Right lung (tissue), 5 donors: ENCODE measurements around the gene EYS. TPM values are rescaled to one million over a fixed set of nuclear protein-coding genes. Genes with fewer than 3 reads are reported as not detected.
"Not testable (repeated sequence)": the region's sequence is repeated elsewhere in the genome, so short reads cannot be mapped to it uniquely, and the experiment has no call there.

Experiments
- DNase-seq, 2 donors: peaks; one replicate each; pipeline ENCODE4 v3.0.0-alpha.2; 2013
- polyA plus RNA-seq, 5 donors: library from polyadenylated mRNA; unstranded; fragments of 120-200 nt; gene quantifications; one replicate each; pipeline versions ENCODE4 v1.2.1 to v1.2.3, GENCODE V29; 2013; ENCODE audit warnings: inconsistent platforms in 1 of 5, low replicate concordance in 1 of 5; ENCODE audit not compliant: insufficient read length in 5 of 5, insufficient read depth in 1 of 5

The EYS gene
- polyA plus RNA-seq, 5 donors = 0.28 to 0.72 (median 0.54) TPM

DNA sequence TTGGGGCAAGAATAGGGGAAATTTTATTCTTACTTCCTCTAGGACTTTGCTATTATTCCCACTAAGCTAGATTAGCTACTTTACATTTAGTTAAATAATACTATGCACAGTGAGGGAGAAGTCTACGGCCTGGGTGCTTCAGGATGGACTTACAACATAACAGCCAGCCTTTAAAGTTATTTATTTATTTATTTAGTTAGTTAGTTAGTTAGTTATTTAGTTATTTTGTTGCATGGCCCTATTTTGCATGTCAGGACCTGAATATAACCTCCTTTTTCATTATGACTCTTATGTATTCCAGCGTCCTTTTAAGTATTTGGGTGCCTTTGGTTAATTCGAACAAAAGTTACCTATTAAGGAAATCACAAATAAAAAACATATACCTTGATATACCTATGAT, 238.7 kb downstream of the EYS start:
- DNase-seq = no peak

DNA sequence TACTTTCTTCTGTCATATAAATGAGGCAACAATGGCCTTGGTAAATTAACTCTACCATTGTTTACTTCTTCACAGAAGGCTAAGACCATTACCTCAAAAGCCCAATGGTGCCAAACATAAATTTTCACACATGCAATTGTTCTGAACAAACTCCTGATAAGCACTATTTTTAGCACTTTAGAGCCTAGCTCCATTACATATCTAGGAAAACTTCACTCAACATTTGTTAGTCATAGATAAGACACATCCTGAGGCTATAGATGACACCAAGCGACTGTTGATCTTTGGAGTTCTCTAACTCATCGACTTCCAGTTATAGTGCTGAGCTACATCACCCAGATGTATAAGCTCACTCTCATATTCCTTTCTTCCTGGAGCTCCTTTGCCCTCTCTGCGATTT, 245.9 kb downstream of the EYS start:
- no peak for DNase-seq

DNA sequence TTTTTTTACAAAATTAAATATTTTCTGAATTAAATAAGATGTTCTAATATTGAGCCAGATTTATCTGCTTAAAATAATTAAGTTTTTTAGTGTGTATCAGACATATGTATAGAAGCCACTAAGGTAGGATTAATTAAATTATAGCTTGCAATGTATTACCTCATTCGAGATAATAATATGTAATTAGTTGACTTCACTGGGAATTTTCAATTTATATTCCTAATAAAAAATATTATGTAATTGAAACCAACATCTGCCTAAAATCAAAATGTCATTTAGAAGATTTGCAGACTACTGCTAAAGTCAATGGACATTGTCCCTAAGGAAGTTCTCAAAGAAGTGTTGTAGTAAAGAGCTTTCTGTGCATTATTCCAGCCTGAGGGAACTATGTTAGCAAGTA, 254.7 kb downstream of the EYS start:
- no peak for DNase-seq

DNA sequence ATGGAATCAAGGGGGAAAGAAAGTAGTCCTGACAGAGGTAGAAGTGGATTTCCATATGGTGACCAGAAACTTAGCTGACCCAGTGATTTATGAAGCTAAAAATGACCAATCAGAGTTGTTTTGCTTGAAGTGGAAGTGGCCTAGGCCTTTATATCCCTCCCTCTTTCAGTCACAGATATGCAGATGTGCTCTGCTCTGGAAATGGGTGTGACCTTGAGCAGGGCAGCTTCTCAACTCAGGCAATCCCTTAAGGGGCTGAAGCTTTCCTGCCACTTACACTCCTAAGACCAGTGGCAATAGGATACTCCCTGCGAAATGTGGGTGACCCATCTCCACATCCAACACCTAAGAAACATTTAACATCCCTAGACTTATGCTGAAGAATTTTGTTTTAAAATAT, 256.6 kb downstream of the EYS start:
- DNase-seq = no peak

DNA sequence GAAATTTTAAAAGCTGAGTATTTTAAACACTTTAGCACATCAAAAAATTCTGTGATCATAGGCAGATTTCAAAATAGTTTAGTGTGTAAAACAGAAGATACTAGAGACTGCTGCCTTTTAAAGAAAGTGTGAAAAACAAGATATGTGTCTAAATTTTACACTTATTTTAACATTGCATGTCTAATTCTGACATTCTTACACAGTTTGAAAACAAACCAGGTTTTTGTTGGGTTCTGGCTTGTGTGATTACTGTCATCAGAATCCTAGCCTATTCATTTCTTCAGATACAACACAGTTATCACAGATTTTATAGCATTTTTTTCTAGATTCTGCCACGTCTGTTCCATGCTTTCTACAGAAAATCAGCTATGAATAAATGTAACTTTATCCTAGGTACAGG, 257.1 kb downstream of the EYS start:
- no peak for DNase-seq

DNA sequence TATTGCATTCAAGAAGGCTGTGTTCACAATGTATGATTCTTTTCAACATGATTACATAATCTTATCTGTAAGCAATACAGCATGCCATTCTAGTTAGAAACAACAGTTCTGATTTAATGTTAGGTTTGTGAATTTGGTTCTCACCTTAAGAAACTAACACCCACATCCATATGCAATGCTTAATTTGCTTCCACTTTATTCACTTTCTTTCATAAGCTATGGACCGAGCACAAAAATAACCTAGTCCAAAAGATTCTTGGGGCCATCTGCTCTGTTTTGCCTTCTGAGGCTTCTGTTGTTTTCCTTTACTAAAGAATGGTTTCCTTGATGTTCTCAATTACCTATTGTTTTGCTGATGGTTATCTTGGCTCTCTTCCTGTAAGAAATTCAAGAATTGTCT, 258.2 kb downstream of the EYS start:
- no peak for DNase-seq

DNA sequence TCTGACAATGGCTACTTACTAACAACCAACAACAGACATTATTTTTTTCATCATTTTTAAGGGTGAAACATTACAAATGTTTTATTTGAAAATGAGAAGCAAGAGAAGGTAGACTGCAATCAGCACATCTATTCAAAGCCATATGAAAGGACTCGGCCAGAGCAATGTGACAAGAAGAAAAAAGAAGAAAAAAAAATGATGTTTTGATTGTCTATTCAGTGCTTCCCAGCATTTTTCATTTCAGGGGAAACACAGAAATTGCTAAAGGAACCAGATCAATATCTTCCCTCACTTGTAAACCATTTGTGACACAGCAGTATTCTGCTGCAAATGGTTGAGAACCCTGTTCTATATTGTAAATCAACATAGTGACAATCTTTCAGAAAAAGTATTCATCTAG, 270.7 kb downstream of the EYS start:
- no peak for DNase-seq

DNA sequence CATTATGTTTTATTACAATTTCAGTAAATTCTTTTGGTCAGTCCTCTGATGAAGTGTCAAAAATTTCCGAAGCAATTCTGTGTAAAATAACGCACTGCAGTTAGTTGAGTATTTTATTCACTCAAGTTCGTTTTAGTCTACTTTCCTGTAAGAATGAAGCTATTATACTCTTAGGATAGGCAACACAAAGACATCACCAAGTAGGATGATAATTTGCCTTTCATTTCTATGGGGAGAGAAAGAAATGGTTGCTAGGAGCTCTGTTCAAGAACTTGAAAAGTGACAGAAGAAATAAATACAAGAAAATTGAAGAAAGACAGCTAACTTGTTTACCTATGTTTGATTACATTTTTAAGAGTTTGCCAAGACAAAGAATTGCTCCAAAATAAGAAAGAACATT, 290.4 kb downstream of the EYS start:
- no peak for DNase-seq

DNA sequence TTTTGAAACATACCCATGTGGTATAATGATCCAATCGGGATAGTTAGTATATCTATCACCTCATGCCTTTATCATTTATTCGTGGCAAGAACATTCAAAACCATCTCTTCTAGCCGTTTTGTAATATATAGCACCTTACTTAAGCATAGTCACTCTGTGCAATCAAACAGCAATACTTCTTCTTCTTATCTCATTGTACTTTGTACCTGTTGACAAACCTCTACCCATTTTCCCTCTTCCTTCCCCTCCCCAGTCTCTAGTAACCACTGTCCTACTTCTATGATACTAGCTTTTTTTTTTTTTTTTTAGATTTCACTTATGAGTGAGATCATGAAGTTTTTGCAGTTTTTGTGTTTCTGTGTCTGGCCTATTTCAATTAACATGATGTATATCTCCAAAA, 296.7 kb downstream of the EYS start:
- no peak for DNase-seq

DNA sequence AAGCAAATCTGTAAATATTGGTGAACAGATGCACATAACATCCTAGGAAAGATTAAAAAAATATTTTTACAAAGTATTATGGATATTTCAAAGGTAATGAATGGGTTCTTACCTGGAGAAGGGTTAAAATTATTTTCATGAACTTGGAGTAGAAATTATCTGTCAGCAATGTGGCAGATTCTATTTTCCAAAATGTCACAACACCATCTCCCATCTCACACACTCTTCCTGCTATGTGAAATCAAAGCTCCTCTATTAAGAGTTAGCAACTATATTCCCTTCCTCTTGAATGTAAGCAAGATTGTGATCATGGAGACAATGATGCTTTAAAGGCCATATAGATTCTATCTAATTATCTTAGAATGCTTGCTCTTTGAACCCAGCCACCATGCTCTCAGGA, 304.5 kb downstream of the EYS start:
- DNase-seq = no peak

DNA sequence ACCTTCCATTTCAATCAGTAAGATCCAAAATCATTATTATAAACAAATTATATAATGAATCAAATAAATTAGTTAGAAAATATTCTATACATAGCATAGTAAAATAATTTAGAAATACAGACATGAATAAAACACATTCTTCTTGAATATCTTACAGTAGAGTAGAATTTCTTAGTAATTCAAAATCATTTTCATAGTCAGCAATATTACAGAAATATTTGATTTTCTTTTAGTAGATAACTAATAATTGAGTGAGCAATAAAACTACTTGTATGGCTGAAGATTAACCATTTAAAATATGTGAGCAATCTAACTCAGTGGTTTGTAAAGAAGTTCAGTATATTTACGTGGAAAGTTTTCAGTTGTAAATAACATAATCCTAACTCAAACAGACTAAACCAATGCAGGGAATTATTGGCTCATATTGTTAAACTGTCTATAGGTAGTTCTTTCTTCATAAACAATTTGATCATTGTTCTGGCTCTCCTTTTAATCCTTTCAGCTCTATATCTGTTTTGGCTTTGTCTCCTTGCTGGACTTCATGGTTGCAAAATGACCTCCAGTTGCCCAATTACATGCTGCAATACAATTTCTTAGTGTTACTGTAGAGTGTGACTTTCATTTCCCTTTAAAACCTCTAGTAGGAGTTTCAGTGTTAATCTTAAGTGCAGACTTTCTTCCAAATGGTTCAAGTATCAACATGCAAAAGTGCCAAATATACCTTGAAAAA, 307.5 kb downstream of the EYS start:
- no peak for DNase-seq

DNA sequence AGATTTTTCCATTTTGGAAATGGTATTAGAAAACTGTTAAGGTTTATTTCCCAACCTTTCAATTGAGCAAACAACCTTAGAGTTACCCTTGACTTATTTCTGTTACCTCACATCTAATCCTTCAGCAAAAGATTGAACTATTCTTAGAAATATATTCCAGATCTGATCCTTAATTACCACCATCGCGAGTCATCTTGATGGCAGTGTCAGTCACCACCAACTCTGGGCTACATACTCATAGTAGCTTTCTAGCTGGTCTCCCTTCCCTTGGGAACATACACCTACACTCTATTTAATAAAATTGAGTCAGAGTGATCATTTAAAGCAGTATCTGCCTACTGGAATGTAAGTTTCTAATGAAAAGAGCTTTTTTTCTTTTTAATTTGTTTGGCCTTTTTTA, 308.2 kb downstream of the EYS start:
- no peak for DNase-seq

DNA sequence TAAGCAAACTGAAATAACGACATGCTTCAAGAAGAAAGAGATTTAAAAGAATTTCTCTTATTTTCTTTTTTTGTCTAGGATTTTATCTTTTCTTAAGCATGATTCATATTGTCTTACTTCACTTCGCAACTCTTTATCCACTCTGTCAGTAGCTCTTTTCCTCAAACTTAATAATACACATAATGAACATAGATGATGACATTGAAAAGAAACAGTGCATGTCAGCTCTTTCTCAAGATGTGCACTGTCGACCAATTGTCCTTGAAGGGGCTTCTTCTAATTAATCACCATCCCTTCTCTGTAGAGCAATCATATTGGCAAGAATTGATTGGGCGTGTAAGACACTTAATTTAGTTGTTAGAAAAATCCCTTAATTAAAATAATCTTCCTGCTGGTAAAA, 356.5 kb downstream of the EYS start:
- DNase-seq = no peak

DNA sequence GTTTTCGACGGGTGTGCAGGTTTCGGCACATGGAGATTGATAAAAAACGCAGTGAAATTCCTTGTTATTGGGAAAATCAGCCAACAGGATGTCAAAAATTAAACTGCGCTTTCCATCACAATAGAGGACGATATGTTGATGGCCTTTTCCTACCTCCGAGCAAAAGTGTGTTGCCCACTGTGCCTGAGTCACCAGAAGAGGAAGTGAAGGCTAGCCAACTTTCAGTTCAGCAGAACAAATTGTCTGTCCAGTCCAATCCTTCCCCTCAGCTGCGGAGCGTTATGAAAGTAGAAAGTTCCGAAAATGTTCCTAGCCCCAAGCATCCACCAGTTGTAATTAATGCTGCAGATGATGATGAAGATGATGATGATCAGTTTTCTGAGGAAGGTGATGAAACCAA, 404.4 kb downstream of the EYS start:
- not testable (repeated sequence) for DNase-seq

DNA sequence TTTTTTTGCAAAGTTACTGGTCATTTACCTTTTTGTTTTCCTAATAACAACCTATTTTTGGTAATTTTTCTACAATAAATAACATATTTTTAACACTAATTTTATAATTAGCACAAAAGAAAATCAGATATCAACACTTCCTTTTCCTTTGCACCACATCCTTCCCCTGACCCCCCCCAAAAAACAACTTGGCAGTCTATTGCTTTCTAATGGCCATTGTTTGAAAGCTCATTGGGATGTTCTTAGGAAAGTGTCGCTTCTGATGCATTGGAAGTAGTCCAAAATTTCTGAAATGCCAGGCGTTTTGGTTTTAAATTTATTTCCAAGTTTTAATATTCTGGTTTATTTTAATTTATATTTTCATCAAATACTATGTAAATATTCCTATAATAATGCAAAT, 407.8 kb downstream of the EYS start:
- DNase-seq = no peak

DNA sequence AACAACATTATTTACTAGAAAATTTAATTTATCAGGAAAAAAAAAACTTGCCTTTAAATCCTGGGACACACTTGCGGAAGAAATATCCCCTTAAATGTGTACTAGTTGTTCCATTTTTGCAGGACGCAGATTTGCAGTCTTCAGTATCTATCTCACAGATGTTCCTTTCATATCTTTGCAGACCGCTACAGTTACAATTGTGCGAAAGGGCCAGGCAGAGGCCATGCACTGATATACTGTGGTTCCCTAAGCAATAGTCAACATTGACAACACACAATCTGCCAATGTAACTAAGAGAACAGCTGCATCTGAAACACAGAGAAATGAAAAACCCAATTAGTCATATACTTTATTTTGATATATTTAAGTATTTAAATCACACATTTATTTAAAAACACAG, 411.2 kb downstream of the EYS start:
- DNase-seq = no peak

DNA sequence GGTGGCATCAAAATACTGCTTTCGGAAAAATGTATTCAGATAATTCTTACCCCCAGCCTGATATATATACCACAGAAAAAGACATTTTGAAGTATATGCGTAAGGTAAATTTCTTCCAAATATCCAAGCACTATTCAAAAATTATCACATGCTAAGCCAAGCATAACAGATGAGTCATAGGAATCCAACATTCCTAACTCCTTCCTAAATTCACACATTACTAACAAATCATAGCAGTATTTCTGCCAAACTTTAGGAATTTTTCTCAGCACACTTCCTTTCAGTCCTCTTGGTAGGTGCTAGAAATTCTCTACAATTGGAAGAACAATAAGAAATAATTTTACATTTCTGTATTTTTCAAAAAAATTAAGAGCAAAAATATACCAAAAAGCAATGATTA, 417.5 kb downstream of the EYS start:
- DNase-seq = no peak

DNA sequence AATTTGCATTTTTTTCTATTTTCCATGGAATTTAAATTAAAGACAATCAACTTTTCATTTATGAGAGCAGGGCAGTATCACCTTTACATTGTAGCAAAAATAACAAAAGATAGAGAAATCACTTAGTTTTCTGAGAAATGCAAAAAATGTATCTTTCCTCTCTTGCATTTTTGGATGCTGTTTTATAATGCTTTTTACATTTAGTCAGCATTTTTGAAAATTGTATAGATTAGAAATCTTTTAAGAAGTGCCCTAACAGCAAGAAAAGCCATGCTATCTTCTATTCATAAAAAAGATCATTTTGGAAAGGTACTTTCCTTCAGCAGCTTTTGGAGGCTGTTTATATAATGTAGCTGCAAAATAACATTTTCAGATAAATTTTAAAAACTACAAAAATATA, 421.8 kb downstream of the EYS start:
- no peak for DNase-seq

DNA sequence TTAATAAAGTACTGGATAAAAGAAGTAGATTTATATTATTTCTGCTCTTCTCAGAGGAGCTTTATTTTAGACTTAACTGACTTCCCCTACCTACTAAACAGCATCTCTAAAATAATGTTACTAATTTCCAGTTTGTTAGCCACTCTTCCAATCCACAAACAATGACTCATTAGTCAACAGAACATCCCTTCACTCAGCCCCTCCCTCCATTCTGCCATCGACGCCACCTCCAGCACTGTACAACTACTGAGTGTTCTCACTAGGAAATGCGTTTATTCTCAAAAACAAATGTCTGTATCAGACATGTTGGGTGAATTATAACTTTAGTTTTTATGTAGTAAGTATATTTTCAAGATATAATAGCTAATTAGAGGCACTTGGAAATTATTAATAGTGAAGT, 427.0 kb downstream of the EYS start:
- no peak for DNase-seq

DNA sequence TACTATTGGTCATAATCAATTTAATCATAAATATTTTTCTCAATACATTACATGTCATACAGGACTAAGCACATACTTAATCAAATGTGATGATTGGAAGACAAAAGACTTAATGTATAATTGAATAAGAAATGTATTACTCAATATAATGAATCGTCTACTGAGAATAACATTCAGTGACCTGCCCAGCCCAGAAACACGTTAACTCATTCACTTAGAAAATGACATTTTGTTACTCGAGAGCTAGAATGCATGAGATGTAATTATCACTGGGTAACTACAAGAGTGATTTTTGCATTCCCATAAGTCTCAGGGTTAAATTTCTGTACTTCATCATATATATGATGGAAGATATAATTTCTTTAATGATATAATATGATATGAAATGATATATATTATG, 444.8 kb downstream of the EYS start:
- no peak for DNase-seq

DNA sequence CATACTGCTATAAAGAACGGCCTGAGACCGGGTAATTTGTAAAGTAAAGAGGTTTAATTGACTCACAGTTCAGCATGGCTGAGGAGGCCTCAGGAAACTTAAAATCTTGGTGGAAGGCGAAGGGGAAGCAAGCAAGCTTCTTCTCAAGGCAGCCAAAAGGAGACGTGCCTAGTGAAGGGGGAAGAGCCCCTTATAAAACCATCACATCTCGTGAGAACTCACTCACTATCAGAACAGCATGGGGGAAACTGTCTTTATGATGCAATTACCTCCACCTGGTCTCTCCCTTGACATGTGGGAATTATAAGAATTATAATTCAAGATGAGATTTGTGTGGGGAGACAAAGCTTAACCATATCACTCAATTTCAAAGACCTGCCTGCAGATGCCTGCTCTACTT, 447.0 kb downstream of the EYS start:
- DNase-seq = no peak

DNA sequence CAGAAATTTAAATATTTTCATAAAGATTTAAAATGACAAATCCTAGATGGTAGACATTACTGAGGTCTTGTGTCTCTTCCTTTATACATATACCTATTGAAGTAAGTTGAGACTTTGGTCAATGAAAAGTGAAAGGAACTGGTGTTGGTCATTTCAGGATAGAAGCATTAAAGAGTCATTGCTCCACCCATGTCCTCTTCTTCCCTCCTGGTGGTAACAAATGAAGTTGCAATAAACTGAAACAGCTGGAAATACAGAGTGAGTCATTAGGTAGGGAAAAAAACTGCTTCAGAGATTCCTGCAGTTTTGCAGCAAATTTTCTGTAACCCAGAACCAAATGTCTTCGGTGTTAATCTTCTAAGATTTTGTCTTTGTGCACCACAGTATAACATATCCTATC, 448.0 kb downstream of the EYS start:
- no peak for DNase-seq

DNA sequence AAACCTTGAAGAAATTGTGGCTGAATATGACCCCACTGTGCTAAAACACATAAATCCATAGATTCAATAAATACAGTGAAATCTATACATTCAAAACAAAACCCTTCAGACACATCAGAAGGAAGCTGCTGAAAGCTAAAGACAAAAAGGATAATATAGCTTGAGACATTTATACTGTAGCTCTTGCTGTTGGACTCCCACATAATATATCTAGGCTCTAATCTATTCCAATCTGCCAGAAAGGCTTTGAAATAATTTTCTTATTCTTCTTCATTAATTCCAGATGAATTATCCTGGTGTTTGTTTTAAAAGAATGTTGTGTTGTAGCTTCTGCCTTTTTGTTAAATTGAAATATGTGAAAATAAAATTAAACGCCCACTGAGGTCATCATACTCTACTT, 454.0 kb downstream of the EYS start:
- no peak for DNase-seq

DNA sequence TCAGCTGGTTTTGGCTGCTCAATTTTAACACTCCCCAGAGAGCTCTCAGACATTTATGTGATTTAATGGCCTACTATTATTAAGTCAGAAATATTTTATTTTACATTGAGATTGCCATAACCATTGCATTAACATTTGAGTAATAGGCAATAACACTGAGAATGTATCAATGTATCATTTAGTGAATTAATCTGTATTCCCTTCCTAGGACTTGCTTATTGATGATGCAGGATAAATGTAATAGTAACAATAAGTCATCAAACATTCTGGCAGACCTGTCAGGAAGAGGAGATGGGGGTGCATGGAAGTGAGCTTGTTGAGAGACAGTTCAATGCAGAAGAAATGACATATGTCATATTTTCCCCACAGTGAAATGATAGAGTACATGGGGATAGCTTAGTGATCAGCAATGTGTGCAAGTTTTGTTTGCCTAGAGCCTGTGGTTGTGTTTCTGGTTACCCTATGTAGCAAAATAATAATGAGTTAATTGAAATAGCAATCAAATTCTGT, 458.9 kb downstream of the EYS start:
- DNase-seq = no peak
